ENCODE results near the gene ACKR3.

- TF ChIP-seq CTCF (IDR thresholded peaks at IDR 0.05) (no peak), POLR2AphosphoS5 (IDR thresholded peaks at IDR 0.05) (no peak)
These were observed 14.9 kb upstream of the ACKR3 start for GRCh38 chr2:236554629-236555282.
